WTC11 (cell line): ENCODE data around the gene OR4B1.

Source experiments
- CBFB ChIP-seq: sonication (generic); formaldehyde crosslinking; IDR thresholded peaks from 2 replicates; pipeline ENCODE4 v1.8.1; 2022; ENCODE audit warnings: mild to moderate bottlenecking, low read depth, missing genetic modification reagents
- CREB1 ChIP-seq: sonication (generic); formaldehyde crosslinking; IDR thresholded peaks from 2 replicates; pipeline ENCODE4 v1.8.0; 2023; ENCODE audit warnings: mild to moderate bottlenecking, missing genetic modification reagents
- IRF2 ChIP-seq: sonication (generic); formaldehyde crosslinking; IDR thresholded peaks from 2 replicates; pipeline ENCODE4 v1.8.0; 2022; ENCODE audit warnings: low read depth, missing genetic modification reagents, borderline replicate concordance
- JUN ChIP-seq: sonication (generic); formaldehyde crosslinking; IDR thresholded peaks from 2 replicates; pipeline ENCODE4 v1.8.0; 2023; ENCODE audit warnings: mild to moderate bottlenecking, missing genetic modification reagents
- NFYB ChIP-seq: sonication (generic); formaldehyde crosslinking; conservative IDR thresholded peaks from 2 replicates; pipeline ENCODE4 v1.8.0; 2022; ENCODE audit warnings: low read depth, missing genetic modification reagents
- SP1 ChIP-seq: sonication (generic); formaldehyde crosslinking; conservative IDR thresholded peaks from 2 replicates; pipeline ENCODE4 v1.8.1; 2022; ENCODE audit warnings: missing genetic modification reagents
- ZNF317 ChIP-seq: sonication (generic); formaldehyde crosslinking; IDR thresholded peaks from 2 replicates; pipeline ENCODE4 v1.8.1; 2023; ENCODE audit warnings: low read depth, mild to moderate bottlenecking, moderate library complexity, missing genetic modification reagents, borderline replicate concordance
- TF ChIP-seq, protein P1 (sequence below): sonication (generic); formaldehyde crosslinking; IDR thresholded peaks from 2 replicates; pipeline ENCODE4 v1.8.1; 2022; ENCODE audit warnings: missing genetic modification reagents, borderline replicate concordance
- TF ChIP-seq, protein P2 (sequence below): fragments of 200-600 bp; IDR thresholded peaks from 2 replicates; pipeline ENCODE4 v1.8.0; 2022; ENCODE audit warnings: antibody characterized with exemption
- TF ChIP-seq, protein P3 (sequence below): sonication (generic); formaldehyde crosslinking; IDR thresholded peaks from 2 replicates; pipeline ENCODE4 v1.8.1; 2023; ENCODE audit warnings: mild to moderate bottlenecking, missing genetic modification reagents, borderline replicate concordance

DNA sequence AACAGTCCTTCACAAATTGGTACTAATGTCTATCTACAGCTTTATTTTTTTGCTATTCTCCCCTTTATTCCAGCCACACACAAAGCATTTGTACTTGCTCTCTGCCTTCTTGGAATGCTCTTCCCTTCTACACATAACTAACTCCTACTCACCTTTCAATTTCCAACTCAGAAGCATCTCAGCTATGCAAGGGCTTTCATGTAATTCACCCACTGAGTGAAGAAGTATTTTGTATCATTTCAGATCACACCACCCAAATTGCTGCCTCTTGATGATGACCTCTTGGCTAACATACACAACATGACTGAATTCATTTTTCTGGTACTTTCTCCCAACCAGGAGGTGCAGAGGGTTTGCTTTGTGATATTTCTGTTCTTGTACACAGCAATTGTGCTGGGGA lies 28.2 kb downstream of the OR4B1 start, which contains the start of gene OR4X2:
- TF ChIP-seq, protein P1, sequence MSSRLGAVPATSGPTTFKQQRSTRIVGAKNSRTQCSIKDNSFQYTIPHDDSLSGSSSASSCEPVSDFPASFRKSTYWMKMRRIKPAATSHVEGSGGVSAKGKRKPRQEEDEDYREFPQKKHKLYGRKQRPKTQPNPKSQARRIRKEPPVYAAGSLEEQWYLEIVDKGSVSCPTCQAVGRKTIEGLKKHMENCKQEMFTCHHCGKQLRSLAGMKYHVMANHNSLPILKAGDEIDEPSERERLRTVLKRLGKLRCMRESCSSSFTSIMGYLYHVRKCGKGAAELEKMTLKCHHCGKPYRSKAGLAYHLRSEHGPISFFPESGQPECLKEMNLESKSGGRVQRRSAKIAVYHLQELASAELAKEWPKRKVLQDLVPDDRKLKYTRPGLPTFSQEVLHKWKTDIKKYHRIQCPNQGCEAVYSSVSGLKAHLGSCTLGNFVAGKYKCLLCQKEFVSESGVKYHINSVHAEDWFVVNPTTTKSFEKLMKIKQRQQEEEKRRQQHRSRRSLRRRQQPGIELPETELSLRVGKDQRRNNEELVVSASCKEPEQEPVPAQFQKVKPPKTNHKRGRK, result no peak
- no peak for TF ChIP-seq ZNF317 (CRISPR knock-in tag)
- TF ChIP-seq CBFB (CRISPR knock-in tag), result no peak
- TF ChIP-seq CREB1 (CRISPR knock-in tag), result no peak
- TF ChIP-seq, protein P2, sequence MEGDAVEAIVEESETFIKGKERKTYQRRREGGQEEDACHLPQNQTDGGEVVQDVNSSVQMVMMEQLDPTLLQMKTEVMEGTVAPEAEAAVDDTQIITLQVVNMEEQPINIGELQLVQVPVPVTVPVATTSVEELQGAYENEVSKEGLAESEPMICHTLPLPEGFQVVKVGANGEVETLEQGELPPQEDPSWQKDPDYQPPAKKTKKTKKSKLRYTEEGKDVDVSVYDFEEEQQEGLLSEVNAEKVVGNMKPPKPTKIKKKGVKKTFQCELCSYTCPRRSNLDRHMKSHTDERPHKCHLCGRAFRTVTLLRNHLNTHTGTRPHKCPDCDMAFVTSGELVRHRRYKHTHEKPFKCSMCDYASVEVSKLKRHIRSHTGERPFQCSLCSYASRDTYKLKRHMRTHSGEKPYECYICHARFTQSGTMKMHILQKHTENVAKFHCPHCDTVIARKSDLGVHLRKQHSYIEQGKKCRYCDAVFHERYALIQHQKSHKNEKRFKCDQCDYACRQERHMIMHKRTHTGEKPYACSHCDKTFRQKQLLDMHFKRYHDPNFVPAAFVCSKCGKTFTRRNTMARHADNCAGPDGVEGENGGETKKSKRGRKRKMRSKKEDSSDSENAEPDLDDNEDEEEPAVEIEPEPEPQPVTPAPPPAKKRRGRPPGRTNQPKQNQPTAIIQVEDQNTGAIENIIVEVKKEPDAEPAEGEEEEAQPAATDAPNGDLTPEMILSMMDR, result no peak
- no peak for TF ChIP-seq JUN
- TF ChIP-seq IRF2 (CRISPR knock-in tag), result no peak
- no peak for TF ChIP-seq SP1
- no peak for TF ChIP-seq NFYB
- TF ChIP-seq, protein P3, sequence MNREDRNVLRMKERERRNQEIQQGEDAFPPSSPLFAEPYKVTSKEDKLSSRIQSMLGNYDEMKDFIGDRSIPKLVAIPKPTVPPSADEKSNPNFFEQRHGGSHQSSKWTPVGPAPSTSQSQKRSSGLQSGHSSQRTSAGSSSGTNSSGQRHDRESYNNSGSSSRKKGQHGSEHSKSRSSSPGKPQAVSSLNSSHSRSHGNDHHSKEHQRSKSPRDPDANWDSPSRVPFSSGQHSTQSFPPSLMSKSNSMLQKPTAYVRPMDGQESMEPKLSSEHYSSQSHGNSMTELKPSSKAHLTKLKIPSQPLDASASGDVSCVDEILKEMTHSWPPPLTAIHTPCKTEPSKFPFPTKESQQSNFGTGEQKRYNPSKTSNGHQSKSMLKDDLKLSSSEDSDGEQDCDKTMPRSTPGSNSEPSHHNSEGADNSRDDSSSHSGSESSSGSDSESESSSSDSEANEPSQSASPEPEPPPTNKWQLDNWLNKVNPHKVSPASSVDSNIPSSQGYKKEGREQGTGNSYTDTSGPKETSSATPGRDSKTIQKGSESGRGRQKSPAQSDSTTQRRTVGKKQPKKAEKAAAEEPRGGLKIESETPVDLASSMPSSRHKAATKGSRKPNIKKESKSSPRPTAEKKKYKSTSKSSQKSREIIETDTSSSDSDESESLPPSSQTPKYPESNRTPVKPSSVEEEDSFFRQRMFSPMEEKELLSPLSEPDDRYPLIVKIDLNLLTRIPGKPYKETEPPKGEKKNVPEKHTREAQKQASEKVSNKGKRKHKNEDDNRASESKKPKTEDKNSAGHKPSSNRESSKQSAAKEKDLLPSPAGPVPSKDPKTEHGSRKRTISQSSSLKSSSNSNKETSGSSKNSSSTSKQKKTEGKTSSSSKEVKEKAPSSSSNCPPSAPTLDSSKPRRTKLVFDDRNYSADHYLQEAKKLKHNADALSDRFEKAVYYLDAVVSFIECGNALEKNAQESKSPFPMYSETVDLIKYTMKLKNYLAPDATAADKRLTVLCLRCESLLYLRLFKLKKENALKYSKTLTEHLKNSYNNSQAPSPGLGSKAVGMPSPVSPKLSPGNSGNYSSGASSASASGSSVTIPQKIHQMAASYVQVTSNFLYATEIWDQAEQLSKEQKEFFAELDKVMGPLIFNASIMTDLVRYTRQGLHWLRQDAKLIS (CRISPR knock-in tag), result no peak
